Esophagus muscularis mucosa (tissue), 4 donors: ENCODE data around the gene WDR37. TPM values are rescaled to one million over a fixed set of nuclear protein-coding genes. Genes with fewer than 3 reads are reported as not detected.

Source experiments
- DNase-seq: peaks from one replicate; pipeline ENCODE4 v3.0.0-alpha.2; 2017; ENCODE audit errors: extremely low spot score
- H3K27ac ChIP-seq, 4 donors: fragments of 200-600 bp; sonication (generic); replicated peaks in 1 of 4; 1 replicate in 3 of 4; 2 replicates in 1 of 4; pipeline ENCODE4 v1.5.1; 2016 to 2019; ENCODE audit warnings: mild to moderate bottlenecking in 1 of 4
- H3K27me3 ChIP-seq, 4 donors: fragments of 200-600 bp; sonication (generic); one replicate each; pipeline versions ENCODE4 v1.5.1 to v1.6.0; 2016 to 2019
- H3K36me3 ChIP-seq, 4 donors: fragments of 200-600 bp; sonication (generic); one replicate each; pipeline ENCODE4 v1.5.1; 2016 to 2019
- H3K4me1 ChIP-seq, 4 donors: fragments of 200-600 bp; sonication (generic); one replicate each; pipeline ENCODE4 v1.5.1; 2016 to 2019
- H3K4me3 ChIP-seq, 4 donors: fragments of 200-600 bp; sonication (generic); 1 replicate in 2 of 4; 2 replicates in 2 of 4; pipeline ENCODE4 v1.5.1; 2016 to 2019; ENCODE audit warnings: mild to moderate bottlenecking in 4 of 4, moderate library complexity in 1 of 4
- H3K9me3 ChIP-seq, 4 donors: fragments of 200-600 bp; sonication (generic); 1 replicate in 3 of 4; 2 replicates in 1 of 4; pipeline ENCODE4 v1.5.1; 2016 to 2019
- CTCF ChIP-seq, 3 experiments: fragments of 200-600 bp in 2 of 3; fragments of 450-650 bp in 1 of 3; sonication (generic) in 2 of 3; IDR thresholded peaks; one replicate each; pipeline ENCODE4 v1.5.1; 2017 to 2019; ENCODE audit warnings: antibody characterized with exemption in 3 of 3, mild to moderate bottlenecking in 2 of 3, moderate library complexity in 1 of 3
- EP300 ChIP-seq: sonication (generic); formaldehyde crosslinking; IDR thresholded peaks from one replicate; pipeline ENCODE4 v1.6.1; 2017; ENCODE audit warnings: antibody characterized with exemption
- POLR2A ChIP-seq: fragments of 450-650 bp; IDR thresholded peaks from one replicate; pipeline ENCODE4 v1.6.1; 2017; ENCODE audit warnings: antibody characterized with exemption, moderate library complexity, mild to moderate bottlenecking, low read depth
- POLR2AphosphoS5 ChIP-seq, 2 donors: sonication (generic); formaldehyde crosslinking; IDR thresholded peaks; one replicate each; pipeline ENCODE4 v1.6.1; 2017; ENCODE audit warnings: antibody characterized with exemption in 2 of 2
- WGBS: methylation state at CpG from one replicate; pipeline ENCODE4 v1.1.5; 2018; 5-methylcytosine and 5-hydroxymethylcytosine counted together
- intact Hi-C: fragments of 100-400 bp; cut with DNase I; formaldehyde crosslinking; loops from one replicate; pipeline ENCODE4 v1.15.1; 2023
- total RNA-seq, 4 donors: library from RNA; depleted of rRNA; stranded (reverse); fragments of >200 nt; gene quantifications; one replicate each; pipeline versions ENCODE4 v1.1.0 to v1.2.1, GENCODE V29; 2016

WDR37 gene
- total RNA-seq, 4 donors from 2014 or later, result 9.1 to 17.2 (median 13.2) TPM

- Histone ChIP-seq H3K4me3 (no peak overlapping the region), H3K27ac (no peak overlapping the region), H3K4me1 (no peaks in the 10 kb centered on the region), H3K36me3 (peaks cover 71 to 98% (median 96%) of the 10 kb centered on the region in 4 donors), H3K27me3 (no peaks in the 10 kb centered on the region), H3K9me3 (no peaks in the 10 kb centered on the region)
- WGBS, result 97% methylated on average over 7 of the region's 7 CpGs
- intact Hi-C loops, result no loop called here
- TF ChIP-seq EP300 (no peak), CTCF (IDR thresholded peaks at IDR 0.05) (no peak), POLR2A (no peak), POLR2AphosphoS5 (IDR thresholded peaks at IDR 0.05) (no peak)
- DNase-seq, result no peak
These were observed 45.5 kb upstream of the WDR37 start for GRCh38 chr10:1010703-1011102.

GRCh38 chr10:1011696-1012095 is 44.5 kb upstream of the WDR37 start:
- Histone ChIP-seq H3K36me3 (peaks cover 71 to 98% (median 96%) of the 10 kb centered on the region in 4 donors), H3K4me3 (no peak overlapping the region), H3K9me3 (no peaks in the 10 kb centered on the region), H3K27me3 (no peaks in the 10 kb centered on the region), H3K4me1 (no peaks in the 10 kb centered on the region), H3K27ac (no peak overlapping the region)
- no peak for DNase-seq
- 94% methylated on average over 16 of the region's 16 CpGs for WGBS
- intact Hi-C loops, result no loop called here
- TF ChIP-seq POLR2A (no peak), POLR2AphosphoS5 (IDR thresholded peaks at IDR 0.05) (no peak)

- intact Hi-C loops, result no loop called here
- Histone ChIP-seq H3K27ac (no peak overlapping the region), H3K4me1 (no peaks in the 10 kb centered on the region), H3K36me3 (peaks cover 57 to 97% (median 86%) of the 10 kb centered on the region in 4 donors), H3K4me3 (no peak overlapping the region), H3K27me3 (no peaks in the 10 kb centered on the region), H3K9me3 (no peaks in the 10 kb centered on the region)
- 85% methylated on average over 10 of the region's 11 CpGs for WGBS
- TF ChIP-seq EP300 (no peak), POLR2A (no peak), POLR2AphosphoS5 (IDR thresholded peaks at IDR 0.05) (no peak), CTCF (IDR thresholded peaks at IDR 0.05) (no peak)
- DNase-seq, result no peak
These were observed 40.5 kb upstream of the WDR37 start for GRCh38 chr10:1015688-1016087.

- Histone ChIP-seq H3K4me1 (no peaks in the 10 kb centered on the region), H3K4me3 (no peak overlapping the region), H3K36me3 (peaks cover 26 to 62% (median 51%) of the 10 kb centered on the region in 4 donors), H3K9me3 (no peaks in the 10 kb centered on the region), H3K27me3 (no peaks in the 10 kb centered on the region), H3K27ac (no peak overlapping the region)
- TF ChIP-seq CTCF (IDR thresholded peaks at IDR 0.05) (no peak), POLR2AphosphoS5 (IDR thresholded peaks at IDR 0.05) (no peak), EP300 (no peak), POLR2A (no peak)
- no peak for DNase-seq
- intact Hi-C loops, result no loop called here
- WGBS, result 94% methylated on average over 10 of the region's 10 CpGs
These were observed 36.8 kb upstream of the WDR37 start for GRCh38 chr10:1019362-1019761.

- Histone ChIP-seq H3K9me3 (no peaks in the 10 kb centered on the region), H3K27ac (no peak overlapping the region), H3K36me3 (peaks cover 26 to 54% (median 44%) of the 10 kb centered on the region in 4 donors), H3K27me3 (no peaks in the 10 kb centered on the region), H3K4me1 (no peaks in the 10 kb centered on the region), H3K4me3 (no peak overlapping the region)
- DNase-seq, result peak; percentile 90
- intact Hi-C loops, result no loop called here
- 98% methylated on average over 10 of the region's 10 CpGs for WGBS
- TF ChIP-seq POLR2A (no peak), POLR2AphosphoS5 (IDR thresholded peaks at IDR 0.05) (no peak), EP300 (no peak), CTCF (IDR thresholded peaks at IDR 0.05) (no peak)
These were observed 35.7 kb upstream of the WDR37 start for GRCh38 chr10:1020460-1020859.
